HG03520 (cell line): ENCODE data around the gene RRP8.

Experiments
- ATAC-seq: cut with Tn5 transposase; IDR thresholded peaks from one replicate; pipeline ENCODE4 v1.9.1; 2021; ENCODE audit warnings: mild to moderate bottlenecking, moderate library complexity; ENCODE audit not compliant: unreplicated experiment

The RRP8 gene

DNA sequence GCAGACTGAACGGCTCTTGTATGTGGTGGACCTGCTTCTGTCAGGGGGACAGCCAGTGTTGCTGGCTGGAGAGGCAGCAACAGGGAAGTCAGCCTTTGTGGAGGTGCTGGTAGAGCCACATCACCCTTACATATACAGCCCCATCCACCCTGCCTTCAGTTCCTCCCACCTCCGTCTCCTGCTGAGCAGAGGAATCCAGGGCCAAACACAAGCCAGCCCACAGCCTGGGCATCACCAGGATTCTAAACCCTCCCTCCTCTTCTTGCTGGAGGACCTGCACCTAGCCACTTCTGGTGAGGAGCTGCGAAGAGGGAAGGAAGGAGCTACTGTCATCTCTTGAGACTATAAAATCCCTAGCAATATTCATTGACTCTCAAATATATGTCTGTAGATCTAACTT, 54.8 kb downstream of the RRP8 start:
- no peak for ATAC-seq

DNA sequence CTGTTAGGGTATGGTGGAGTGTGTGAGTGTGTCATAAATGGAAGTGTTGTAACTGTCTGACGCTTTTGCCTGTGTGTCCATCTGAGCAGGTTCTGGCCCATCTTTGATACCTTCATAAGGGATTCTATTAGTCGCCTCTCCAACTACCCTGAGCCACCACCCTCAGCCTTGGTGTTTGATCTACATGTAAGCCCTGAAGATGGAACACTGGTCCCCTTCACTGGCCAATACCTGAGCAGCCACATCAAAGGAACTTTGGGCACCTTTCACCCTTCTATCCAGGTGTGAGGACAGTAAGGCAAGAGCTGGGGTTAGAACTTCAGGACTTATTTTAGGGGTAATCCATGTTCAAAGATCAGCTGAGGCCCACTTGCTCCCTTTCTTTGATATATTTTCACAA, 55.3 kb downstream of the RRP8 start:
- ATAC-seq: no peak

DNA sequence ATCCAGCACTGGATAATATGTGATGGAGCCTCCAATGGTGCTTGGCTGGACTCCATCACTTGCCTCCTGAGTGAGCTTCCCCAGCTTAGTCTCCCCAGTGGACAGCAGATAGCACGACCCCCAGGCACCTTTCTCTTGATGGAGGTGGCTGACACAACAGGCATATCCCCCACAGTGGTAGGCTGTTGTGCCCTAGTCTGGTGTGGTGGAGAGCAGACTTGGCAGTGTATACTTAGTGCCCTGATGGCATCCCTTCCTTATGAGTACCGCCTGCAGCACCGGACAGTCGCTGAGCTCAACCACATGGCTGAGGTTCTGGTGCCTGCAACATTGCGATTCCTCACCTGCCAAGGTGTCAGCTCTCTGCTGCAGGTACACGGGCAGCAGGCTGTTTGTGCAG, 56.2 kb downstream of the RRP8 start:
- ATAC-seq: no peak

DNA sequence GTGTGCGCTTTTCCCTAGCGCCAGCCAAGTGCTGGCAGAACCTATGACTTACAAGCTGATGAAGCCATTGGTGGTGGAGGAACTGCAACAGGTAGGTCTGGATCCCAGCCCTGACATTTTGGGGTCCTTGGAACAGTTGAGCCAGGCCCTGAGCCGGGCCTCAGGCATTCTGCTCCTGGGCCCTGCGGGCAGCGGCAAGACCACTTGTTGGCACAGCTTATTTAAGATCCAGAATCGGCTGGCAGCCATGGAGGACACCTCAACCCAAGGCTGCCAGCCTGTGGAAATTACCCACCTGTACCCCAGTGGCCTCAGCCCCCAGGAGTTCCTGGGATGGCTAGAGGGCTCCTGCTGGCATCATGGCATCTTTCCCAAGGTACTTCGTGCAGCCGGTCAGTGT, 56.7 kb downstream of the RRP8 start:
- no peak for ATAC-seq

GRCh38 chr11:6545917-6546605, 57.4 kb downstream of the RRP8 start:
- ATAC-seq: no peak
